ENCODE results near the gene P2RY6.

P2RY6 gene

GRCh38 chr11:73317803-73318202, 45.7 kb downstream of the P2RY6 start:
- no peak for DNase-seq (ENCODE audit: low read depth)

DNA sequence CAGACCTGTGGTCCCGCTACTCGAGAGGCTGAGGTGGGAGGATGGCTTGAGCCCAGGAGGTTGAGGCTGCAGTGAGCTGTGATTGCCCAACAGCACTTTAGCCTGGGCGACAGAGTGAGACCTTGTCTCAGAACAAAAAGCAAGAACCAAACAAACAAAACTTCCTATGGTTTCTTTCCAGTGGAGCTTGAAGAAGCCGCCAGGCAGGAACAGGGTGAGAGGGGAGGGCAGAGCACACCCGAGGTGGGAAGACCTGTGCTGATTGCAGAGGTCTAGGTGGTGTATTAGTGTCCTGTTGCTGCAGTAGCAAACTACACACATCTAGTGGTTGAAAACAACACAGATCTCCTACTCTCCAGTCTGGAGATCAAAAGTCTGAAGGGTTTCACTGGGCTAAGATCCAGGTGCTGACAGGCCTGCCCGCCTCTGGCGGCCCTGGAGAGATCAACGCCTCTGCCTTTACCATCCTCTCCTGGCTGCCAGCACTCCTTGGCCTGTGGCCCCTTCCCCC, 46.4 kb downstream of the P2RY6 start:
- no peak for DNase-seq (ENCODE audit: low read depth)

DNA sequence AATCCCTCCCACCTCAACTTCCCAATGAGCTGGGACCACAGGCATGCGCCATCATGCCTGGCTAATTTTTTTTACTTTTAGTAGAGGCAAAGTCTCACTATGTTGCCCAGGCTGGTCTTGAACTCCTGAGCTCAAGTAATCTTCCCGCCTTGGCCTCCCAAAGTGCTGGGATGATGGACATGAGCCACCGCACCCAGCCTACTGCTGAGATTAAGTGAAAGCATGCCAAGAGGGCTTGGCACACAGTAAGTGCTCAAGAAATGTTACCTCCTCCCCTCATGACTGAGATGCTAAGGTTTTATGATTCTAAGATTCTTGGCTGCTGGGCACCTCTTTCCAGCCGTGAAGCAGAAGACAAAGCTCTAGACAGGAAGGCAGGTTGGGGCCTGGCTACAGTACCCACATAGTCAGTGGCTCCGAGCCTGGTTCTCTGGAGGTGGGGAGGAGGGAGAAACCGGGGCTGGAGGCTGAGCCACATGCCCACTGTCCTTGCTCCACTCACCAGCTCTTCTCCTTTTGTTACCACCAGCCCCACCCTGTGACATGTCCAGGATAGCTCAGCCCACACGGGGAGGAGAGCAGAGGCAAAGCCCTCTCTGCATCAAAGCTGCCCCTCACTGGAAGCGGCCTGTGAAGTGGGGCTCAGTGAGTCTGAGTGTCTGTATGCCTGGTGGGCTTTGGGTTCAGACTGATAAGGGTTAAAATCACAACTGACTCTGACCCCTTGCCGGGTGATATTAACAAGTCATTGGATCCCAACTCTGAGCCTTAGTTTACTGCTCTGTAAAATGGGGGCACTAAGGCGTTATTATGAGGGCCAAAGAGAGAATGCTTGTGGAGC, 48.8 kb downstream of the P2RY6 start:
- DNase-seq (ENCODE audit: low read depth) = no peak

GRCh38 chr11:73321604-73322381, 49.7 kb downstream of the P2RY6 start:
- DNase-seq (ENCODE audit: low read depth) = no peak

DNA sequence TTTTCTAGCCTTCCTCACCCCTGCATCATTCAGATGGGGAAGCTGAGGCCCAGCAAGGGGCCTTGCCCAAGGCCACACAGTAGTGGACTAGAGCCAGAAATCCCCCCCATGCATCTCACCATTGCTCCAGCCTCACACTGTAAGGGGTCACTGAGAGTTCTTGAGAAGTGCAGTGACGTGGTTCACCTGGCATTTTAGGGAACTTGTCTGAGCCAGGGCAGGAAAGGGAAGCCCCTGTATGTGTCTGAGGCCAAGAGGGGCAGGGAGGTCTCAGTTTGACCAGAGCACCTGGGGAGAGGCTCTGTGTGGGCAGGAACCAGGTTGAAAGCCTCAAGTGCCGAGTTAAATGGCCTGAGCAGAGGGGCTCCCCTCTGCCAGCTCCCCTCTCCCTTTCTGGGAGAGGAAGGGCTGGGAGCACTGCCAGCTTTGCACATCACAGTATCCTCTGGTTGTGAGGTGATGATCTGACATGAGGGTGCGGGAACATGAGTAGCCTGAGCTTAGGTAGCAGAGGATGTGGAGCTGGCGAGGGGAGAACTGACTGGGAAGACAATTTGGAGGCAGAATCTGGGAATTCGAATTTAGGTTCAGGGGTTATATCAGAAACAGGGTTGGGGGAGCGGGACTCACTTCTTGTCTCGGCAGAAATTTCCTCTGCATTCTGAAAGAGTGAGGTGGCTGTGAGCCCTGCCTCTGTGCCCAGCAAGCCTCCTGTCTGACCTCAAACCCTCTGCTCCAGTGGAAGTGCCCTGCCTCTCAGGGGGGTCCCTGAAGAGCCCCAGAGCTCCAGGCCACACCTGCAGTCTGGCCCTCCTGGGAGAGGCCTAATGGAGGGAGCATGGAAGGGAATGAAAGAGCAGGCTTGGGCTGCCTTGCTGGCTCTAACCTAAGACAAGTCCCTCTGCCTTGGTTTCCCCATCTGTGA, 50.5 kb downstream of the P2RY6 start:
- DNase-seq (ENCODE audit: low read depth) = no peak

DNA sequence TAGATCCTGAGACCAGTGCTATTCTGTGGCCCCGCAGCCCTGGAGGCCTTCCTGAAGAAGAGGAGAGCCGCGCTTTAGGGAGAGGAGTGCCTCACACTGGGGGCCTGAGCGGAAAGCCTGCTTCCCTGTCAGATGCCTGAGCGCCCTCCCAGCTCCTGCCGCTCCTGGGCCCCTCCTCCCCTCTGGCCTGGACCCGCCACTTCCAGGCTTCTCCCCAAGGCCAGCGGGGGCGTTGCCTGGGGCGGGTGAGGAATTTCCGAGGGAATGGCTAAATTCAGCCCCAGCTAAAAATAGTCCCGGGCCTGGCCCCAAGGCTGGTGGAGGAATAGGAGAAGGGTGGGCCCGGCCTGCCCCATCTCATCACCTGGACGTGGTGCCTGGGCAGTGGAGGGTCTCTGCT, 51.3 kb downstream of the P2RY6 start:
- DNase-seq (ENCODE audit: low read depth) = no peak

- DNase-seq (ENCODE audit: low read depth) = no peak
These were observed 52.0 kb downstream of the P2RY6 start for GRCh38 chr11:73324116-73324515.

- DNase-seq (ENCODE audit: low read depth) = no peak
These were observed 52.5 kb downstream of the P2RY6 start for GRCh38 chr11:73324665-73325035.

GRCh38 chr11:73325036-73325981, 53.2 kb downstream of the P2RY6 start:
- no peak for DNase-seq (ENCODE audit: low read depth)

DNA sequence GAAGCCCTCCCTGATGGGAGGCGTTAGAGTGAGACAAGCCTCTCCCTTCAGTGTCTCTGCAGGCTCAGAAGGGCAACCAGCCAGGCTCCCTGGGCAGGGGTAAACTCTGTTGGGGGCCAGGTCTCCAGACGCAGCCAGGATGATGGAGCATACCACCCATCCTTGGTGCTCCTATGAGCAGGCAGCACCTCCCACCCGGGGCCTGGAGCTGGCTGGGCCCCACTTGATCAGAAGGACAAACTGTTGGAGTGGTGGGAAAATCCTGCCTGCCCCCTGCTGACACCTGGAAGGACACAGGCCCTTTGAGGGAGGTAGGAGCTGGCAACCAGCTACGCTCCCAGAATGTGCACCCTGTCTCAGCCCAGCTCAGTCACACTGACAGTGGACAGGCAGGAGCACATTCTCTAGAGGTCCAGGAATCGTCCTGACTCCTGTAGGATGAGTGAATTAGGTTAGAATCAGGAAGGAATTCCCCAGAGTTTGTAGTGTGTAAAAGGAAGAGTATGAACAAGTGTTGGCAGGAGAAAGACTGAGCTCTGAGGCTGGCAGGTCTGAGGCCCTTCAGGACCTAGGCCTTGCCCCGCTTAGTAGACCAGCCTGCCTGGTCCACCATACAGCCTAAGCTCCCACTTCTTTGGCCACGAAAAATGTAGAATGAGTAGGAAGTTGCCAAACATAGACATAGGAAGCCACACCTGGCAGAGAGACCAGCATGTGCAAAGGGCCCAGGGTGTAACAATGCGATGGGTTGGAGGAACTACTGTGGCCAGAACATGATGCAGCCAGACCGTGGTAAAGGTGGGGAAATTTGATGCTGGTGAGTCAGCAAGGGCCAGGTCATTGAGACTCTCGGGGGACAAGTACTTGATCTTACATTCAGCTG, 55.0 kb downstream of the P2RY6 start:
- DNase-seq (ENCODE audit: low read depth) = no peak

GRCh38 chr11:73327812-73328364, 55.8 kb downstream of the P2RY6 start:
- DNase-seq (ENCODE audit: low read depth) = no peak

GRCh38 chr11:73330569-73331093, 58.5 kb downstream of the P2RY6 start:
- DNase-seq (ENCODE audit: low read depth) = no peak

DNA sequence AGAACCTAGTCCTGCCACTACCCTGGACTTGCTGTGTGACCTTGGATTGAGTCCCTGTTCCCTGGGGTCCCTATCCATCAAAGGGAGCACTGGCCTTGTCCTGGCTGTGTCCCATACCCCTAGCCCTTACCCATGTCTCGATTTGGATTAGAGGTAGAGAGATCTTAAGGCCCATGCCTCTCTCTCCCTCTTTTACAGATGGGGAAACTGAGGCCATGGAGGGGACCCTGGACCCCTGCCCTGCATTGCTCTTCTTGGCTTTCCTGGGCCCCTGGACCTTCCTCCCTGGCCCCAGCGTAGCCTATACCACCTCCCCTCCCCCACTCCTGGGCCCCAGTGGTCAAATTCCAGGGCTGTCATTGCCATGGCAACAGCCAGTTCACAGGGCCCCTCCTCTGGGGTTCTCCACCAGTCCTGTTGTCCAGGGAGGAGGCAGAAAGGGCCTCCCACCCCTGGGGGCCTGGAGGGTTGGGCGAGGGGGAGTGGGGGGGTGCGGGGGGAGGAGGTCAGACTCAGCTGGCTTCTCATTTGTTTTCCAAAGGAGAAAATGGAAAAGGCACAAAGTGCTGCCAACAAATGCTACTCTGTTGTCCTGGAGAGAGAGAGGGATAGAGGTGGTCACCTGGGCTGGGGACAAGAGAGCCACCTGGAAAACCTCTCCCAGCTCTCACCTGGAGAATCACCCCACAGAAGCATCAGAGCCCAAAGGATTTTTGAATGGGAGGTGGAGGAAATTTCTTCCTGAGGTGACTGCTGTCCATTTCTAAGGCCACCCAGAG, 59.2 kb downstream of the P2RY6 start:
- no peak for DNase-seq (ENCODE audit: low read depth)

DNA sequence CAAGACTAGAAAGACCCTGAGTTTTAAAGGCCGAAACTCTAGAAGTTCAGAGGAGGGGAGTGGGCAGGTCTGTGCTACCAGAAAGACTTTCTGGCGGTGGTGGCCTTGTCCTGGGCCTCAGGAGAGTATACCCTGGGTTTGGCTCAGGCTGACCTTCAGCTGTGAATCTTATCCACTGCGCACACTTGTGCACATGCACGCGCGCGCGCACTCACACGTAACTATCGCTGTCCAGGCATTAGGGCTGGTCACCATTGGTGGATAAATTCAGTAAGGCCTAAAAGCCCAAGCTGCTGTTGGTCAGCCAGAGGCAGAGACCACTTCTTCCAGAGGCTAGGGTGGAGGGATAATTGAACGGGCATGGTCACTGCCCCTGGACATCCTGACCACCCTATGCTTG, 61.0 kb downstream of the P2RY6 start:
- no peak for DNase-seq (ENCODE audit: low read depth)

DNA sequence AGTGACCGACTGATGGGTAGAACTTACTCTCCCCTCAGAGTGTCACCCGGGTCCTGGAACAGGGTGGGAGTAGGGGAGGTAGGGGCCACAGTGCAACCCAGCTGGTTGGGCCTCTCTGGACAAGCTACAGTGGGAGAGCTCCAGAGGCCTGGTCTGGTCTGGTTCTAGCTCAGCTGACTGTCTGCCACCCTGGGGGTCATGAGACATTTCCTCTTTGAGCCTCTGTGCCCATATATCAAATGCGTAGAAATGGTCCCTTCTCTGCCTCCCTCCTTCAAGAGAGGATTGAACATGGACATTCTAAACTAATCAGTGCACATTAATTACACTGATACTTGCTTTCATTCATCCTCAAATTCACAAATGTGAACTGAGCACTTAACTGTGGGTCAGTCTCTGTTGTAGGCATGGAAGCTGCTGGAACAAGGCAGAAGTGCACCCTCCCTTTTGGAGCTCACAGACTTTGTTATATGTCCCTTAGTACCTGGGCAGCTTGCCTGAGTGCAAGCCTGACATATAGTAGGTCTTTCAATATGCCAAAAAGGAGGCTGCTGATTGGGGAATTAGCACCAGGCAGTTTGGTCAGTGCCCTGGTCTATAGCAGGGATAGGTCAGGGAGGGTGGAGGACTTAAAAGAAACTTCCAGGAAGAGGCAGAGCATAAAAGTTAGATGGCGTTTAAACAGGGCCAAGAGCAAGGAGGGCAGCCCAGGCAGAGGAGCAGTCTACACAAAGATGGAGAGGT, 61.7 kb downstream of the P2RY6 start:
- no peak for DNase-seq (ENCODE audit: low read depth)

GRCh38 chr11:73334384-73335203, 62.5 kb downstream of the P2RY6 start:
- DNase-seq (ENCODE audit: low read depth) = no peak

Measured in non-pigmented ciliary epithelial cell (primary cell).